Pancreas (tissue), 10 donors: ENCODE measurements around the gene ELL. TPM values are rescaled to one million over a fixed set of nuclear protein-coding genes. Genes with fewer than 3 reads are reported as not detected.

Experiments
- ATAC-seq, 4 donors: fragments of 200-7000 bp; cut with Tn5 transposase; one replicate each; pipeline versions ENCODE4 v1.8.0 to v1.9.1; 2020; ENCODE audit warnings: mild to moderate bottlenecking in 4 of 4, moderate library complexity in 4 of 4
- DNase-seq, 6 donors: peaks; one replicate each; pipeline ENCODE4 v3.0.0-alpha.2; 2020
- FAIRE-seq: peaks from 2 replicates; lab custom pipeline; 2012; peaks lifted over from hg19 to GRCh38; lab: Jason Lieb, UNC
- H3K27ac ChIP-seq, 4 donors: fragments of 200-600 bp; sonication (generic); 1 replicate in 3 of 4; 2 replicates in 1 of 4; pipeline versions ENCODE4 v1.5.0 to v1.8.0; 2020
- H3K27me3 ChIP-seq, 4 donors: fragments of 200-600 bp; one replicate each; pipeline ENCODE4 v1.8.0; 2021
- H3K36me3 ChIP-seq, 3 donors: fragments of 200-600 bp; sonication (generic) in 1 of 3; one replicate each; pipeline versions ENCODE4 v1.5.0 to v1.8.0; 2020 to 2021
- H3K4me1 ChIP-seq, 3 donors: fragments of 200-600 bp; one replicate each; pipeline ENCODE4 v1.8.0; 2021
- H3K4me3 ChIP-seq, 4 donors: fragments of 200-600 bp; sonication (generic) in 2 of 4; one replicate each; pipeline versions ENCODE4 v1.5.0 to v1.8.0; 2020 to 2021
- H3K9me3 ChIP-seq, 4 donors: fragments of 200-600 bp; one replicate each; pipeline ENCODE4 v1.8.0; 2021
- WGBS, 2 donors: extraction: QIAGEN DNeasy Blood & Tissue Kit; methylation state at CpG; one replicate each; pipeline ENCODE4 v1.1.7; 2013; 5-methylcytosine and 5-hydroxymethylcytosine counted together
- intact Hi-C, 3 donors: fragments of 100-400 bp; cut with DNase I; formaldehyde crosslinking; loops; one replicate each; pipeline versions ENCODE4 v1.11.1 to v1.14.2; 2022
- polyA plus RNA-seq, 2 donors: library from polyadenylated mRNA; stranded (reverse); fragments of 200-250 nt; gene quantifications; one replicate each; pipeline ENCODE4 v1.2.3, GENCODE V29; 2013
- total RNA-seq, 6 donors: library from RNA; stranded (reverse); fragmentation: NEBNext Ultra II Directional in 4 of 6; extraction: Animal tissue kit (Norgen Biotek cat#: 25700) in 4 of 6; gene quantifications; one replicate each; pipeline versions ENCODE4 v1.2.1 to v1.2.4, GENCODE V29; 2021 to 2023
- TF ChIP-seq, protein P1 (sequence below), 4 donors: fragments of 200-600 bp; sonication (generic) in 3 of 4; IDR thresholded peaks; one replicate each; pipeline versions ENCODE4 v1.5.0 to v1.8.0; 2021; ENCODE audit warnings: antibody characterized with exemption in 4 of 4
- donor health status: healthy with polysubstance abuse.
- donor health status: DM: no; HTN: no; CAD: no; lungs with moderate emphysema.
- donor health status: DM: no; HTN: no; CAD: no.
- donor health status: control.
- donor health status: control.
- donor health status: Bipolar disorder and iron deficiency.
- donor health status: DM: yes; HTN: yes; CAD: no.
- donor health status: DM: no; HTN: no; CAD: no.
- donor health status: DM: no; HTN: no; CAD: no.
- donor health status: DM: yes; HTN: yes; CAD: no.

Gene ELL
- total and polyA plus RNA-seq, 8 donors: 5.8 to 13.4 (median 9.8) TPM

GRCh38 chr19:18504886-18505610 is 16.8 kb downstream of the ELL start:
- Histone ChIP-seq H3K36me3 (no peaks in the 10 kb centered on the region), H3K4me3 (no peak overlapping the region), H3K27me3 (no peaks in the 10 kb centered on the region), H3K27ac (peak overlapping the region in 3 of 4 donors; percentile 27 to 60 (median 52)), H3K4me1 (peaks cover 41 to 78% (median 50%) of the 10 kb centered on the region in 3 donors), H3K9me3 (no peaks in the 10 kb centered on the region)
- intact Hi-C loops: no loop called here
- WGBS, 2 donors: 45 to 49% methylated on average over 8 of the region's 8 CpGs
- DNase-seq (no peak), ATAC-seq (peak in 2 of 4 donors; percentile 11 to 35), FAIRE-seq (no peak)
- TF ChIP-seq, protein P1, sequence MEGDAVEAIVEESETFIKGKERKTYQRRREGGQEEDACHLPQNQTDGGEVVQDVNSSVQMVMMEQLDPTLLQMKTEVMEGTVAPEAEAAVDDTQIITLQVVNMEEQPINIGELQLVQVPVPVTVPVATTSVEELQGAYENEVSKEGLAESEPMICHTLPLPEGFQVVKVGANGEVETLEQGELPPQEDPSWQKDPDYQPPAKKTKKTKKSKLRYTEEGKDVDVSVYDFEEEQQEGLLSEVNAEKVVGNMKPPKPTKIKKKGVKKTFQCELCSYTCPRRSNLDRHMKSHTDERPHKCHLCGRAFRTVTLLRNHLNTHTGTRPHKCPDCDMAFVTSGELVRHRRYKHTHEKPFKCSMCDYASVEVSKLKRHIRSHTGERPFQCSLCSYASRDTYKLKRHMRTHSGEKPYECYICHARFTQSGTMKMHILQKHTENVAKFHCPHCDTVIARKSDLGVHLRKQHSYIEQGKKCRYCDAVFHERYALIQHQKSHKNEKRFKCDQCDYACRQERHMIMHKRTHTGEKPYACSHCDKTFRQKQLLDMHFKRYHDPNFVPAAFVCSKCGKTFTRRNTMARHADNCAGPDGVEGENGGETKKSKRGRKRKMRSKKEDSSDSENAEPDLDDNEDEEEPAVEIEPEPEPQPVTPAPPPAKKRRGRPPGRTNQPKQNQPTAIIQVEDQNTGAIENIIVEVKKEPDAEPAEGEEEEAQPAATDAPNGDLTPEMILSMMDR (IDR thresholded peaks at IDR 0.05): no peak

DNA sequence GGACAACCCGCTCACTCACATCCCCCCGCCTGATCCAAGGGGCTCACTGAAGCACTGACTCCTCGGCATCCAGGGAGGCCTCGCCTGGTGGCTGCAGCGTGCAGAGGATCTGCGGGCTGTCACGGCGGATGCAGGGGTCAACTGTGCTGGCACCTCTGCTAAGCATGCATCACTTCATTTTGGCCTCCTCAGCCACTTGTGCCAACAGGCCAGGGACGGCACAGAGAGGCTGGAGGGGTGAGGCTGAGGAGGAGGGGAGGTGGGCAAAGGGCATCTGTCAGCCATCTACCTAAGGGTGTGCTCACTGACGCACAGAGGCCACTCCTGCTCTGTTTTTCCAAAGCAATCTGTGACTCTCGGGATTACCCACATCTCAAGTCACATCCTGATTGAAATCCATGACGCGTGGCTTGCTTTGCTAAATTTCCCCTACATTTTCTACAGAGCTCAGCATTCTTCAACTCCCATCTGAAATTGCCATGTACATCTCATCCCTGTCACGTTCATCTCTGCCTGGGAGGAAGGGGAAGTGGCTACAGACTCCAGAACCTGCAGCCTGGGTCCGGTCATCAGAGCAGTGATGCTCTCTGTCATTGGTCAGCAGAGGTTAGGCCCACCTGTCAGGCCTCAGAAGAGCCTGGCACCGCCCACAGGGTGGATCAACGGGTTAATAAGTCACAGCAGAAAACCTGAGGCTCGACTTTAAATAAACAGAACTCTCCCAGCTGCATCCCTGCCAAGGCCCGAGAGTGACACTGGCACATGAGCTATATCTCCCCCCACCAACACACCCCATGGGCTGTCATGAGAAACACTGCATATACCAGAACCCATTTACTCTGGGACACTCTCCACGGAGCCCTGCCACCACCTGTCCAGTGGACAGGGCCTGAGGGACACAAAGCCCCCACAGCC is 17.6 kb downstream of the ELL start:
- Histone ChIP-seq H3K27me3 (no peaks in the 10 kb centered on the region), H3K4me1 (peaks cover 41 to 86% (median 50%) of the 10 kb centered on the region in 3 donors), H3K27ac (peak overlapping the region in 3 of 4 donors; percentile 52 to 60 (median 59)), H3K9me3 (no peaks in the 10 kb centered on the region), H3K36me3 (no peaks in the 10 kb centered on the region), H3K4me3 (no peak overlapping the region)
- intact Hi-C loops: no loop called here
- DNase-seq (peak in 5 of 6 donors; percentile 48 to 80 (median 61)), ATAC-seq (peak; percentile 48 to 74 (median 68)), FAIRE-seq (no peak)
- TF ChIP-seq, protein P1 (IDR thresholded peaks at IDR 0.05): no peak
- 47 to 50% methylated on average over 20 of the region's 20 CpGs for WGBS, 2 donors

- TF ChIP-seq, protein P1 (IDR thresholded peaks at IDR 0.05): no peak
- FAIRE-seq: no peak
- intact Hi-C loops: no loop called here
- H3K27ac ChIP-seq: peak overlapping the region in 3 of 4 donors; percentile 52 to 60 (median 59)
- H3K4me3 ChIP-seq: no peak overlapping the region
- 59 to 61% methylated on average over 15 of the region's 15 CpGs for WGBS, 2 donors
- DNase-seq: no peak
- H3K9me3 ChIP-seq: no peaks in the 10 kb centered on the region
- H3K27me3 ChIP-seq: no peaks in the 10 kb centered on the region
- no peaks in the 10 kb centered on the region for H3K36me3 ChIP-seq
- peaks cover 41 to 86% (median 50%) of the 10 kb centered on the region in 3 donors for H3K4me1 ChIP-seq
- ATAC-seq: no peak
These were observed 18.4 kb downstream of the ELL start for GRCh38 chr19:18503337-18503970.

- peak in 2 of 4 donors; percentile 7 to 9 for ATAC-seq
- intact Hi-C loops: no loop called here
- TF ChIP-seq, protein P1 (IDR thresholded peaks at IDR 0.05): no peak
- no peak for FAIRE-seq
- peak overlapping the region in 2 of 4 donors; percentile 59 to 60 for H3K27ac ChIP-seq
- WGBS, 2 donors: 70 to 74% methylated on average over 17 of the region's 17 CpGs
- H3K4me3 ChIP-seq: no peak overlapping the region
- H3K4me1 ChIP-seq: peaks cover 41 to 81% (median 50%) of the 10 kb centered on the region in 3 donors
- no peak for DNase-seq
- no peaks in the 10 kb centered on the region for H3K9me3 ChIP-seq
- no peaks in the 10 kb centered on the region for H3K36me3 ChIP-seq
- H3K27me3 ChIP-seq: no peaks in the 10 kb centered on the region
These were observed 19.1 kb downstream of the ELL start for GRCh38 chr19:18502638-18503294.
